Ureter (tissue), 1 donor: ENCODE measurements around the gene LIPC. TPM values are rescaled to one million over a fixed set of nuclear protein-coding genes. Genes with fewer than 3 reads are reported as not detected.

Source experiments
- DNase-seq: peaks from one replicate; pipeline ENCODE4 v3.0.0-alpha.2; 2020; ENCODE audit warnings: low spot score
- total RNA-seq: library from RNA; stranded (reverse); gene quantifications from one replicate; pipeline ENCODE4 v1.2.4, GENCODE V29; 2023
- donor health status: DM: yes; HTN: yes; CAD: no.

LIPC gene
- total RNA-seq, 1 donor from 2014 or later, result 10.5 TPM

DNA sequence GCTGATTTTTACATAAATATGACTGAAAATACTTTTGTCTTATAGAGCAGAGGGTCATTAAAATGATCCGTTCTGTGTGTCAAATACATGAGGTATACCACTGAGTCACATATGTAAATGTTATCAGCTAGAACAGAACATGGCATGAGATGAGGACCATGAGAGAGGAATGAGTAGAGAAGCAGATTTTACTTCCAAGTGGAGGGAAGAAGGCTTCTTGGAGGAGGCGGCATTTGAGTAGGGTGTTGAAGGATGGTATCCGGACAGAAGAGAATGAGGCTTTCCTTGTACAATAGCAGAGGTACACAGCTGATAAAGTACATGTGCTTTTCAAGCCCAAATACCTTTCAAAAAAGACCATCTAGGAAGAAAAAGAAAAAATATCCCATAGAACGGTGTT, 4.8 kb downstream of the LIPC start:
- DNase-seq, result no peak

DNA sequence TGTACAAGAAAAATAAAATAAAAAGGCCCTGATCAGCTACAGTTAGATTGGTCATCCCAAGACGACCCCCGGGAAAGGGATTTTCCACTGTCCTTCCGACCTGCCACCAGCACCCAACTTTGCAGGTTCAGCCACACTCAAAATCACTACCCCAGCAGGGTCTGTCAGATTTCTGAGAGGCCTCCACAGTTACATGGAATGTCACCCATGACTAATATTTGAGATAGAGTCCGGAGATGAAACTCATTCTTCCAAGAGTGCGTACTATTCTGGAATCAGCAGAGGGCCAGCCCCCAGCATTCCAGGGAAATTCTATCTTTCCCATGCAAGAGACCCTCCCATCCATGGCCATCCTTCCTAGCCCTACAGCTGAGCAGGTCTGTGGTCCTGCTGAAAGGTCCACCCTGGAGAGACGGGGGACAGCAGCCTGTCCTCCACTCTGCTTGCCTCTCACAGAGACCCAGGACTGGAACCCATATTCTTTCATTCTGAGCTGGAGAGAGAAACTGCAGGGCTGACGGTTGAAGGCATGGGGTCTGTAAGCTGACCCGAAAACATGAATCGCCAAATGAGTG, 5.8 kb downstream of the LIPC start:
- DNase-seq, result no peak

DNA sequence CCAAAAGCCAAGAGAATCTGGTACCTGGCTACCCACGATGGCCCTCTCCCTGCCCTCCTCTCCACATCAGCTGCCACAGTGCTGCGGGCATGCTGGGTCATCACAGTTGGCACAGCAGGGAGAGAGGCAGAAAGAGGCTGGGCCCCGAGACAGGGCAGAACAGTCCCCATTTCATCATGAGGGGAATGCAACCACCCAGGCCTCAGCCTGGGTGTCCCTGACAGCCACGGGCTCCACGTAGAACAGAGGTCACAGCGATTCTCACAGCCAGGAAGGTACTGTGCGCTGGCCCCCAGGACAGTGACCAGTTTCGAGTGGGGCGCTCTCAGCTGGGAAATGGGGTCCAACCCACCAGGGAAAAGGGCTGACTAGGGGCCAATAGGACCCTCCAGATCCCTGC, 6.3 kb downstream of the LIPC start:
- DNase-seq, result no peak

DNA sequence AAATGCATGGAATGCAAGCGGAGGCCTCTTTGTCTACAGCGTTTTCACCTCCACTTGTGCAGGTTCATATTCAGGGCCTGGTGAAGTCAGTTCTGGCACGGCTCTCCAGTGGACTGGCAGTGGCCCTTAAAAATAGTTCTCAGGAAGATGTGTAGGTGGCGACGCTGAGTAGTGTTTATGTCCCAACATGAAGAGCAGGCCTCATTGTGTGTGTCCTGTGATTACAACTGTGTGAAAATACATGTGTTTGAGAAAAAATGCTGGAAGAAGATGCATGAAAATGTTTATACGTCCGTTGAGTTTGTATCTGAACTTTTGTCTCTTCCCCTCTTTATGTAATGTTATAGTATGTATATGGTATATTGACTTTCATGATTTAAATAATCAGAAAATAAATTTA, 7.2 kb downstream of the LIPC start:
- DNase-seq, result no peak

DNA sequence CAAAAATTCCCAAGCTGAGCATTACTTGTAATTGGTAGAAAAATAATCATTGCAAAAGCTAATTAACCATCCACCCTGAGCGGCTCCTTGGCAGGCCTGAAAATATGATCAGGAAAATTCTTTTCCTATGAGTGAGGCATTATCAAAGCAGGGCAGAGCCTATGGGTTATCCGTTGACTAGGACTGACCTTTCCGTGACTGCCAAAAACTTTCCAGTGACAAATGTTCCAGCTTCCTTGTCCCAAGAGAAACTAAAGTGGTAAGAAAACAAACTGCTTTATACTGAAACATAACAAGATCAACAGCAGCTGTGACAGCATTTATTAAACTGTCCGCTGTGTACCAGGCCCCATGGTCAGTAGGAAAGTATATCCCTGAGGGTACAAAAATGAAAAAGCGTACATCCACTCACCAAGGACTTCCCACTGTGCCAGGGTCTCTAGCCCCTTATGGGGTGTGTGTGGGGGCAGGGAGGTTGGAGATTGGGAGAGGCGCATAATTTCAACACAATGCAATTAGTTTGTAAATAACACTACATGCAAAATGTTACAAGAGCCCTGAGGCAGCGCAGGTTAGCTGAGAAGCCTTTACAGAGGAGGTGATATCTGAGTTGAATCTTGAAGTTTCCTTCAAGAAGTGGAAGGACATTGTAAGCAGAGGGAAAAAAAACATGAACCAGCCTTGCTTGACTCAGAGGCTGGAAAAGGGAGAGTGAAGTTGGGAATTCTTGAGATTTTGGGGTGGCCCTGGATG, 8.5 kb downstream of the LIPC start:
- DNase-seq, result no peak

DNA sequence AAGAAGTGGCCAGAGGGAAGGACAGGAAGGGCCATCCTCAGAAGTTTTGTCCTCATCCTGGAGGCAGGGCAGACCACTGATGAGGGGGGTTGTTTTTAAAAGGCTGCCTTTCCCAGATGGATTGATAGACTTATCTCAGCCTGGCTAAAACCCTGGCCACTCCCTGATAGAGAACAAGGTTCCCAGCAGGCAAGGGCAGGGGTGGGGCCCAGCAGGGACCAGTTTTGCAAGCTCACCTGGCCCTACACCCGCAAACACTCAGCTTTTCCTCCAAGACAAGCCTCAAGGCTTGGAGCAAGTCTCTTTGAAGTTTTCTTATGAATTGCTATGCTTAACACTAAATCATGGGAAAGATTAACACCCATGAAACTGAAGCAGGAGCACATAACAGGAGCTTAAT, 9.1 kb downstream of the LIPC start:
- peak; percentile 80 for DNase-seq

DNA sequence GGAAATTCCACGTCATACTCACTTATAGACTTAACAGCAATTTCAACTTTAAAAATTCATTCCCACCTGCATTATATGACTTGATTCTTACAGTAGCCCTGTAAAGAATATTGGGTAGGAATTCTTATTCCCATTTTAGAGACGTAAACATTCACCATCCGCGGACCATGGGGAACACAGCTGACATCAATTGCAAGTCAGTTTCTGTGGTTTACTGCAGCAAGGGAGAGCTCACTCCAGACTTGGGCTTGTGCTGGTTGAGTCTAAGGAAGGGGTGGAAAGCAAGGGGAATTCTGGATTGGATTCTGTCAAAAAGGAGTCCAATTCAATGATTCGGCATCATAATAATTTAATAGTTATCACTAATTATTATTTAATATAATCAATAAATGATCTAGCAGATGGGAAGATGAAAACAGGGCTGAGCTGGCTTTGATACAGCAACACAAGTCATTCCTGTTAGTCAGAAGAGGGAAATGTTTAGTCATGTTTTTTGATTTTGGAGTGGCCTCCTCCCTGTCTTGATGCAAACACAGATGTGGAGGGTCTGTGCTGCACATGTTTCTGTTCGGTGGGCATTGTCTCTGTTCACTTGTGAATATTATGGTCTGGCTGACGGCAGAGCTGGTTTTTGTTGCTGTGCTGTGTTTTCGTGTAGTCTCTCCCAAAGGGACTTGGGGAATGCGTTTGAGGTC, 9.7 kb downstream of the LIPC start:
- DNase-seq, result no peak

DNA sequence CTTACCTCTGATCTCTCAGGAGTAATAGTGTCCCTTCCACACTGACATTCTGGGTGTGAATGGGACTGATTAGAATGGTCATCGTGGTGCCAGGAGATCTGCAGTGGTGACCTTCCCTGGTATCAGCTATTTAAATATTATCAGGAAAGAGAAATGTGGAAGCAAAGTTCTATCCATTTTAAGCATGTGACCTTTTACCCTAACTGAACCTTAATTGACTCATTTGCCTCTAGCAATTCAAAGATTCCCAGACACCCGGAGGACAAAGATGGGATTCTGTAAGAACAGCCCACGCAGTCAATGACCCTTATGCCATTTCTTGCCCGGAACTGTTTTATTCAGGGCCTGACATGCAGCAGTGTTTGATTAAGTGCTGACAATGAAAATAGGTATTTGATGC, 10.3 kb downstream of the LIPC start:
- DNase-seq, result no peak

DNA sequence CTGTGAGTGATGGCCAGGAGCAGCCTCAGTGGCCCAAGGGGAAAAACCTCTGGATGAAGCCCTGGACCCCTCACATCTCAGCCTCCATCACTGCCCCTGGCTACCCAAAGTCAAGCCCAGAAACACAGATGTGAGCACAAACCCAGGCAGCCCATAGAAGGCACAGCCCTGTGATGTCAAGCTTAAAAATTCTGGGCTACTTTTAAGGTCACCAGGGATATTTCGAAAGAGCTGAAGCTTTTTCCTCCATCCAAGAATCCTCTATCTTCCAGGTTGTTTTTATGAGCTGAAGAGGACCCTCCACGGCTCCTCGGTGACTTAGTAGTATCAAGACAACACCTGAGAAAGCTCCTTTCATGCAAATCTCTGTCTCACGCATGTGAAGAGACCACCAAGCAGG, 11.5 kb downstream of the LIPC start:
- no peak for DNase-seq

DNA sequence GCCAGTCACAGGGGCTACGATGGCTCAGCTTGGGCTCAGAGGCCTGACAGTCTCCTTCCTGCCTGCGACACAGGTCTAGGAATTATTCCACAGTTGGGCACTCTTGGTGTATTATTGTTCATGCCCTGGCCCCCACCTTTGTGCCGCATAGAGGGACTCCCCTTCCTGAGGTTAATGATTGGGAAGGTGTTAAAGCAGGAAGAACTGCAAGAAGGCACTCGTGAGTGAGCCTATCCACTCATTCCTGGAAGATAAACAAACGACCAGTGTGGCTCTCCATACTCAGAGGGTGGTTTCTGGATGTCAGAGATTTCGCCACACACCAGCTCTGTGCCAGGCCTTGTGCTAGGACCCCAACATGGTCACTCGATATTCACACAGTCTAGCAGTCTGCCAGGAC, 12.3 kb downstream of the LIPC start:
- DNase-seq, result no peak

DNA sequence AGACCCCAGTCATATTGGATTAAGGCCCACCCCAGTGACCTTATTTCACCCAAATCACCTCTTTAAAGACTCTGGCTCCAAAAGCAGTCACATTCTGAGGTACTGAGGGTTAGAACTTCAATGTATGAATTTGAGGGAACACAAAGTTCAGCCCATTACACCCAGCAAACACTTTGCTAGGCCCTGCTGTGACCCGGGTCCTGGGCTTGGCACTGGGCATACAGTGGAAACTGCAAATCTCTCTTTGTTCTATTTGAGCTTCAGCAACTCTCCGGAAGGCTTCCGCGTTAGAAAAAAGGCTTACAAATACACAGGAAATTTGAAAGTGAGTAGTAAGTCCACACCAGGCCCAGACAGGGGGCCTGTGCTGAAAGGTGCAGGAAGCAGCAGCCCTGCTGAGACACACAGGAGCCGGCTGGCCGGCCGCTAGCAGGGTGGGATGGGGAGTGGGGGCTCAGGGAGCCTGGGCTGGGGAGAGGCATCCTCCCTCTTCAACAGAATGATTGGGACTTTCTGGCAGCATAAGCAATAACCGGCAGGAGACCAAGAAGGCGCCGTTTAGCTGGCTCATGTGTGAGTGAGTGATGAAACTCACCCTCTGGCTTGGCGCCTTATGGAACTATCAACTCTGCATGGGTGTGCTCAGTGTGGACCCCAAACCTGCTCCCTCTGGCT, 13.0 kb downstream of the LIPC start:
- no peak for DNase-seq

DNA sequence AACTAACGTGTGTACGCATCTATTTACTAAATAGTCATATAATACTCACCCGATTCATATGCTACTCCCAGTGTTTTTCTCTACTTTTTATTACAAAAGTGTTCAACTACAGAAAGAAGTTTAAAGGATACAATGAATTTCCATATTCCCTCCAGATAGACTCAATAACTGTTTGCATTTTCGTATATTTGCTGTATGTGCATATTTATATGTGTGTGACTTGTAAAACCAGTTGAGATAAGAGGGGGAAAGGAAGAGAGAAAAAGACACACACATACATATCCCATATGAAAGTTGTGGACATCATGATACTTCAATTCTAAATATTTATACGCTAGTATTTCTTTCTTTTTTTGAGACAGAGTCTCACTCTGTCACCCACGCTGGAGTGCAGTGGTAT, 14.1 kb downstream of the LIPC start:
- no peak for DNase-seq

DNA sequence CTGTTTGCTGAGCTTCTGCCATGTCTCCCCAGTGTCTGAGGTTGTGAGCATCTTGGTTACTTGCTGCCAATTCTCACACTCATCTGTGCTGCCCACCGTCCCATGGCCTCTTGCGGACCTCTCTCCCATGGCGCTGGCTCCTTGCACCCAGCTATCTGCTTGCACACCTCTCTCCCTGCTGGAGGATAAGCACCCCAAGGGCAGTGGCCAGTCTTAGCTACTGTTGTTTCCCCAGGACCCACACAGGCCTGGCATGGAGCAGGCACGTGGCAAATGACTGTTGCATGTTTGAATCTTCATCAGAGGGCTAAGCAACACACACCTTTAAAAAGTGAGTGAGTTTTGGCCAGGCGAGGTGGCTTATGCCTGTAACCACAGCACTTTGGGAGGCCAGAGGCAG, 14.7 kb downstream of the LIPC start:
- DNase-seq, result no peak

DNA sequence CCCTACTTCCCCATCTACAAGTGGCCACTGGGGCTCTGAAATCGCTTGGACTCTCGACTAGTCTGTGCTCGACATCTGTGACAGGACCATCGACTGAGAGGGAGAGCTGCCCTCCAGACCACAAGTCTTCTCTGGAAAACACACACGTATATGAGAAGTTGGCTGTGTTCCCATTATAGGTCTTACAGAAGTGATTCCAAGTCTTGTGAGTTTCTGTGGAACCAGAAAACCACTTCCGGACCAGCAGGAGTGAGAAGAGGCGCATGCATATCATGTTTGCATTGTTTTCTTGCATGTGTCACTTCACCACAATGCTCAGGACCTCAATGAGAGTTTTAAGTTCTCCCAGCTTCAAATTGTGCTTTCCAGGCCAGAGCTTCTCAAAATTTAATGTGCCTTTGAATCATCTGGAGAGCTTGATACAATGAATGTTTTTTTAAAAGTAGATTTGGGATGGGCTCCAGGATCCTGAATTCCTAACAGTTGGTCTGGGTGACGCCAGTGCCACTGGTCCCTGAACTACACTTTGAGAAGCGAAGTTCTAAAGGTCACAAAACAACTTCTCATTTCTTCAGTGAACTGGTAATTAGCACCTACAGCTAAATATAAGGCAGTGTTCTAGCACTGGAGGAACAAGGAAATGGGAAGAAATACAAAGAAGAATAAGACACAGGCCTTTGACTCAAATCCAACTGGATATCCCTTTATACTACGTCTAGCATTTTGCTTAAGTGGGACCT, 15.7 kb downstream of the LIPC start:
- DNase-seq, result no peak

DNA sequence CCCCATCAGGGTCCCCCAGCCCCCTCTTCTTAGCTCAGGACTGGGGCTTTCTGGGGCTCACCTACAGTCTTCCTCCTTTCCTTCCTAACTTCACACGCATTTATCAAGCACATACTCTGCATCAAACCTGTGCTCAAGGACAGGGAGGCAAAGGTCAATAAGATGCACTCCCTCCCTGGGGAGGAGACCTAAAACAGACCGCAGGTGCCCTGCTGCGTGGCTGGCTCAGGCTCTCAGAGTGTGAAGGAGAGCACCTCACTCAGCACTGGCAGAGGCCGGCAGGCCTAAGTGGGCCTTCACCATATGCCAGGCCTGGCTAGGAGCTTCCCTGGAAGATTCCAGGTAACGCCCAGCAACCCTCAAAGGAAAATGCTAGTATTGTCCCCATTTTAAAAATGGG, 16.5 kb downstream of the LIPC start:
- DNase-seq, result no peak

DNA sequence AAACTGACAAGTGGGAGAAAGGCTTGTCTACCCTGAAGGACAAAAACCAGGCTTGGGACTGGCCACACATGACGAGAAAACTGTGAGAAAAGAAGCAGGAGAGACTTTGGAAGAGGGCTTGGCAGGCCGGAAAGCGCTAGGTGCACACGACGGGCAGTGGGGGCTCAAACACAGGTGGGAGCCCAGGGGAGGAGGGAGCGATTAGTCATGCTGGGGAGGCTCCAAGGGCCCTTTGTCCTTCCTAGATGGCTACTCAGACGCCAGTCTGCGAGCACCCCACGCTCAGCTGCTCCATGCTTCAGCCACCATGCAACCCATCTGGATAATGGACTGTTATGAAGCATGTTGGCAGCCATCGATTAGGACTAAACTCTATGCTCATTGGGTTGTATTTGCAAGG, 17.1 kb downstream of the LIPC start:
- DNase-seq, result no peak

DNA sequence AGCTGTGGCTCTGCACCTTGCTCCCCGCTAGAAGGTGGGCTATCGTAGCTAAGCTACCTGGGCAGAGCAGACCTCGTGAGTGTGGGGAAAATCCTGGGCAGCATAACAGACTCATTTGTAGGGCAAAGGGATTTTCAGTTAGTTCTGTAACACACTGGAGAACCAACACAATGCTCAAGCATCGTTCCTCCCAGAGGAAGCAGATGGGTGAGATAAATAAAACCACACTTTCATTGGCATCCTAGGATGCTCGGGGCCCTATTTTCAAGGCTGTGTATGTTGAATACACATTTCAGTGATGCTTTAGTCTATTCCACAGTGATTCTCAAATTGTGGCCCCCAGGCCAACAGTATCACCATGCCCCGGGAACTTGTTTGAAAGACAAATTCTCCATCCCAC, 20.0 kb downstream of the LIPC start:
- no peak for DNase-seq

DNA sequence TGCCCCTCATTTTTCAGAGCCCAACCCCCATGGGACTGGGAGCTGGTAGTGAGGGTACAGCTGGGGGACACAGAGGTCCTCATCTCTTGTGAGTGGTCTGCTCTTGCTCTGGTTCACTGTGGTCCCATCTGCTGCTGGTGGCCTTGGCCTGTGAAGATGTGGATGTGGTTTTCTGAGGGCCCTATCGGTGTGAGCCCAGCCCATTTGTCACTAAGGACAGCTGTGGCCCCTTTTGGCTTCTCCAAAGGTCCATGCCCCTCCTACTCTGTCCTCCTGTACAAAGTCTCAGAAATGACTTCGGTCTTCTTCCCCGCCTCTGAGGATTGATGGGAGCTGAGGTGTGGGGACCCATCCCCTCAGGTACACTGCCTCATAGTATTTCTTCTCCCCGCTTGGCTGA, 21.0 kb downstream of the LIPC start:
- no peak for DNase-seq

DNA sequence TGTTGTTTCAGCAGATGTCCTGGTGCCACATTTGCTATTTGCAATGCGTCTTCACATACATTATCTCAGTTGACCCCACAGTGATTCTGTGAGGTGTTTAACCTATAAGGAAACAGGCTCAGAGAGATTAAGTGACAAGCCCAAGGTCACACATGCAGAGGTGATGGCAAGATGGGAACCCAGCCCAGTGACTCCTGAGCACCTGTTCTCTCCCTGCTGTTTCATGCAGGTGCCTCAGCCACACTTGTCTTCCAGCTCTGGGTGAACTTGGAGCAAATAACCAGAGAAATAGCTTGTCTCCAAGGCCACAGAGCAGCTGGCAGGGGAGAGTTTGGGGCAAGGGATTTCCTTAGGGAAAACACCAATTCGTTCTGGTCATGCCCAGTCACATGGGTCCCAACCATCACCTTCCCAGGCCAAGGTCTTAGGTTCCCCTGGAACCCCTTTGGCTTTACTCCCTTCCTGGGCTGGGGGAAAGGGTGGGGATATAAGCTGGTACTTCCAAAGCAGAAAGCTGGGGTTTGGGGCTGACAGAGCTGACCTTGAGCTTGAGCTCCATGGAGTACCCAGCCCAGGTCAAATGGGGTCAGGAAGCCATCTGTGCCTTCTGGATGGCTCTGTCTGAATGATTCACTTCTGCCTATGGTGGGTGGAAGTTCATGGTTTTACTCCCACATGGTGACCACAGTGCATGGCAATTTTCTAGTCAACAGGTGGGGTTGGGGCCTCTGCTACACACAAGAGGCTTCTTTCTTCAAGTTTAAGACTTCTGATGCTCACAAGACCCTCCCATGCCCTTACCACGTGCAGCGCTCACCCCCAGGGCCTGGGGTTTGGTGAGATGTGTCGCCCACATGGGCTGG, 22.4 kb downstream of the LIPC start:
- DNase-seq, result no peak

DNA sequence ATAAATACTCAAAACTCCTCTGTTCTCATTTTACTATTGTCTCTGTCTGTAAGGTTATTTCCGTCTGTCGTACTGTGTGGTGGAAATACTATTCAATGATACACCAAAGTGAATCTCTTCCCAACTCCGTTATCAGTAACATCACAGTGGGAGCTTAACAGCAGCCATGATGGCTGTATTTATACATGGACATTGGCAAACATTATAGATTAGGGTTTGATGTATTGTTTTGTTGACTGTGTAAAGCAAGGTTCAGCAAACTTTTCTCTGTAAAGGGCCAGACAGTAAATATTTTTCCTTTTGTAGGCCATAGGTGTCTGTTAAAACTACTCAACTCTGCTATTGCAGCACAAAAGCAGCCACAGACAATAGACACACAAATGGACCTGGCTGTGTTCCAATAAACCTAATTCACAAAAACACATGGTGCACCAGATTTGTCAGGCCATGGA, 23.2 kb downstream of the LIPC start:
- no peak for DNase-seq

DNA sequence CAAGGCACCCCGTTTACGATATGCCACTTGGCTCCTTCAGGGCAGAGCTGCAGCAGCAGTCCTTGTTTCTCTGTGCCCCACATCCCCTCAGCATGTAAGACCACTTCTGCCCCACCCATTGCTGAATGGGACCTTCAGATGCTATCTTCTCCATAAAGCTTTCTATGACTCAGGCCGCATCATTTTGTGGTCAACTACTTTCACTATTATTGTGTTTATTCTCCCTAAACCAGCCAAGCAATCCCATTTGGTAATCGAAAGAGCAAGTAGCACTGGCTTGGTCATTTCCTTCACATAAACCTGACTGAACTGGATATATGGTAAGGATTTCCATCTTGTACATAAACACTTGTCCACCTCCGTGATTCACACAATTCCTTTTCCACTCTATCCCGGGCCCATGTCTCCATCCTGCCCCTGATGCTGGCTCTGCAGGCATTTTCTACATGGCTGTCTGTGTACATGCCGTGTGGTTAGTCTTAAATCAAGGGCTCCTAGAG, 25.7 kb downstream of the LIPC start:
- DNase-seq, result no peak
